22Rv1 (cell line): ENCODE data around the gene MAGOHB.

Experiments
- H3K27ac ChIP-seq: fragments of 450-650 bp; 2 replicates; pipeline ENCODE4 v1.5.1; 2017
- CTCF ChIP-seq: fragments of 450-650 bp; IDR thresholded peaks from 2 replicates; pipeline ENCODE4 v1.5.1; 2017; ENCODE audit warnings: mild to moderate bottlenecking
- ZFX ChIP-seq: fragments of 450-650 bp; IDR thresholded peaks from 2 replicates; pipeline ENCODE4 v1.6.1; 2017; ENCODE audit warnings: antibody characterized with exemption, borderline replicate concordance

The MAGOHB gene

GRCh38 chr12:10554756-10555481, 58.5 kb downstream of the MAGOHB start:
- H3K27ac ChIP-seq, result no peak overlapping the region
- TF ChIP-seq ZFX (no peak), CTCF (no peak)

GRCh38 chr12:10554228-10554755, 59.1 kb downstream of the MAGOHB start:
- no peak overlapping the region for H3K27ac ChIP-seq
- TF ChIP-seq CTCF (no peak), ZFX (no peak)
